Fibroblast of lung (primary cell): ENCODE results near the gene PLCG1. TPM values are rescaled to one million over a fixed set of nuclear protein-coding genes. Genes with fewer than 3 reads are reported as not detected.

Source experiments
- DNase-seq, 2 donors: peaks; one replicate each; pipeline versions ENCODE4 v3.0.0 to v3.0.0-alpha.2; 2010; ENCODE audit warnings: low read depth in 2 of 2
- H2AFZ ChIP-seq: 2 replicates; pipeline ENCODE4 v1.5.1; 2012; ENCODE audit warnings: low read length, control low read depth, inconsistent platforms
- H3K27ac ChIP-seq: 2 replicates; pipeline ENCODE4 v1.5.1; 2011; ENCODE audit warnings: low read length, control low read depth; ENCODE audit not compliant: insufficient read depth
- H3K27me3 ChIP-seq: 2 replicates; pipeline ENCODE4 v1.5.1; 2011; ENCODE audit warnings: mild to moderate bottlenecking, low read length; ENCODE audit not compliant: control insufficient read depth, insufficient read depth
- H3K36me3 ChIP-seq: 2 replicates; pipeline ENCODE4 v1.5.1; 2011; ENCODE audit warnings: low read length; ENCODE audit not compliant: control insufficient read depth, insufficient read depth
- H3K4me1 ChIP-seq: 2 replicates; pipeline ENCODE4 v1.5.1; 2011; ENCODE audit warnings: low read length; ENCODE audit not compliant: control insufficient read depth, insufficient read depth; ENCODE audit errors: extremely low read depth
- H3K4me2 ChIP-seq: 2 replicates; pipeline ENCODE4 v1.5.1; 2011; ENCODE audit warnings: low read length, control low read depth; ENCODE audit not compliant: insufficient read depth; ENCODE audit errors: extremely low read depth
- H3K4me3 ChIP-seq, 4 experiments: fragments of 200-600 bp in 1 of 4; sonication (generic) in 1 of 4; replicated peaks in 1 of 4; 2 replicates each; pipeline ENCODE4 v1.5.1; 2011 to 2016; ENCODE audit warnings: low read length in 4 of 4, low read depth in 3 of 4, mild to moderate bottlenecking in 3 of 4, control low read depth in 2 of 4, inconsistent platforms in 1 of 4, mixed read lengths in 1 of 4; ENCODE audit not compliant: insufficient read depth in 1 of 4; ENCODE audit errors: control extremely low read depth in 1 of 4
- H3K79me2 ChIP-seq: 2 replicates; pipeline ENCODE4 v1.5.1; 2012; ENCODE audit warnings: mild to moderate bottlenecking, low read length, inconsistent platforms; ENCODE audit not compliant: control insufficient read depth, insufficient read depth
- H3K9ac ChIP-seq: 2 replicates; pipeline ENCODE4 v1.5.1; 2011; ENCODE audit warnings: mild to moderate bottlenecking, low read length, control low read depth; ENCODE audit not compliant: insufficient read depth
- H3K9me3 ChIP-seq: 2 replicates; pipeline ENCODE4 v1.5.1; 2012; ENCODE audit warnings: low read depth, low read length; ENCODE audit not compliant: control insufficient read depth, insufficient read depth
- H4K20me1 ChIP-seq: 2 replicates; pipeline ENCODE4 v1.5.1; 2011; ENCODE audit warnings: low read length; ENCODE audit not compliant: control insufficient read depth, insufficient read depth; ENCODE audit errors: extremely low read depth
- CTCF ChIP-seq, 2 donors: IDR thresholded peaks in 1 of 2; conservative IDR thresholded peaks in 1 of 2; 1 replicate in 1 of 2; 2 replicates in 1 of 2; pipeline ENCODE4 v1.5.1; 2011 to 2012; ENCODE audit warnings: low read length in 2 of 2, control low read depth in 1 of 2, inconsistent platforms in 1 of 2, low read depth in 1 of 2, mild to moderate bottlenecking in 1 of 2
- EZH2 ChIP-seq: IDR thresholded peaks from 2 replicates; pipeline ENCODE4 v1.5.1; 2012; ENCODE audit warnings: low read length, control low read depth, mild to moderate bottlenecking; ENCODE audit errors: missing control alignments
- polyA plus RNA-seq, 2 donors: library from polyadenylated mRNA; depleted of rRNA in 1 of 2; stranded (reverse) in 1 of 2; unstranded in 1 of 2; fragments of >200 nt; gene quantifications; 2 replicates each; pipeline ENCODE4 v1.2.1, GENCODE V29; 2011 to 2012; ENCODE audit warnings: missing spikeins in 1 of 2
- total RNA-seq: library from RNA; depleted of rRNA; stranded (reverse); fragments of >200 nt; gene quantifications from 2 replicates; pipeline ENCODE4 v1.2.1, GENCODE V29; 2014

PLCG1 gene
- total and polyA plus RNA-seq, 2 donors (not counting 1 experiment from before 2014, with no cell fraction given), result 24.5 to 86.2 TPM

- Histone ChIP-seq H3K79me2 (peaks cover 8% of the 10 kb centered on the region), H3K9me3 (no peaks in the 10 kb centered on the region)
- TF ChIP-seq EZH2 (no peak), CTCF (conservative IDR thresholded peaks at IDR 0.05 in 1 of 2, IDR thresholded peaks at IDR 0.05 in 1 of 2; ENCODE audit: low read depth in 1 of 2, low read length in 2 of 2) (no peak)
Observed at GRCh38 chr20:41182296-41183212, 45.2 kb downstream of the PLCG1 start.

GRCh38 chr20:41183391-41183790, 46.0 kb downstream of the PLCG1 start:
- no peaks in the 10 kb centered on the region for H3K27me3 ChIP-seq
- peaks cover 3% of the 10 kb centered on the region for H3K4me1 ChIP-seq
- no peak for DNase-seq
- no peak overlapping the region for H3K27ac ChIP-seq
- no peaks in the 10 kb centered on the region for H3K9me3 ChIP-seq
- no peak overlapping the region for H3K4me2 ChIP-seq
- H4K20me1 ChIP-seq, result no peaks in the 10 kb centered on the region
- no peak overlapping the region for H2AFZ ChIP-seq
- H3K36me3 ChIP-seq, result peaks cover 1% of the 10 kb centered on the region
- no peak overlapping the region for H3K4me3 ChIP-seq
- H3K9ac ChIP-seq, result no peak overlapping the region
- TF ChIP-seq EZH2 (no peak), CTCF (conservative IDR thresholded peaks at IDR 0.05 in 1 of 2, IDR thresholded peaks at IDR 0.05 in 1 of 2; ENCODE audit: low read depth in 1 of 2, low read length in 2 of 2) (no peak)
- H3K79me2 ChIP-seq, result peaks cover 8% of the 10 kb centered on the region

More at GRCh38 chr20:41182296-41183212, 45.2 kb downstream of the PLCG1 start:
- DNase-seq, result no peak
- no peaks in the 10 kb centered on the region for H3K27me3 ChIP-seq
- H3K4me2 ChIP-seq, result no peak overlapping the region
- peaks cover 11% of the 10 kb centered on the region for H3K4me1 ChIP-seq
- H4K20me1 ChIP-seq, result no peaks in the 10 kb centered on the region
- H3K27ac ChIP-seq, result no peak overlapping the region
- no peak overlapping the region for H3K4me3 ChIP-seq
- H2AFZ ChIP-seq, result no peak overlapping the region
- H3K9ac ChIP-seq, result no peak overlapping the region
- peaks cover 1% of the 10 kb centered on the region for H3K36me3 ChIP-seq

DNA sequence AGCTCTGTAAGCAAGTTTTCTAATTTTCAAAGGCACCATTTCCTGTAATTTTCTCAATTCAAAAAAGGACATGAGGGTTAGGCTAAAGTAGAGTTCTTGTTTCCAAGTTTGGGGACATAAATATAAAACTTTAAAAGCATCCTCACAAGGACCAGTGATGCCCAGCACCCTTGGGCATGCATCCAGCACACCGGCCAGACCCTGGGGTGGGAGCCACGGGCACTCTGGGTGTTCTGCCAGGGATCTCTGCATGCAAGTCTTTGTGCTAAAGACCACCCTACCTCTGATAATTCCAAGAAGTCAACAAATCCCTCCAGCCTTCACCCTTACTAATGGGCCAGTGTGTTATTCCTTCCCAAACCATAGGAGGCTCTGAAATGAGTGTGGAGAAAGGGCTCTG, 46.5 kb downstream of the PLCG1 start:
- TF ChIP-seq EZH2, result no peak
- no peak for TF ChIP-seq CTCF (conservative IDR thresholded peaks at IDR 0.05 in 1 of 2, IDR thresholded peaks at IDR 0.05 in 1 of 2; ENCODE audit: low read depth in 1 of 2, low read length in 2 of 2)
- Histone ChIP-seq H3K9me3 (no peaks in the 10 kb centered on the region), H3K79me2 (peaks cover 5% of the 10 kb centered on the region)

More for the DNA sequence above, 46.5 kb downstream of the PLCG1 start:
- H3K9ac ChIP-seq, result no peak overlapping the region
- no peak overlapping the region for H3K27ac ChIP-seq
- H3K27me3 ChIP-seq, result no peaks in the 10 kb centered on the region
- H2AFZ ChIP-seq, result no peak overlapping the region
- peaks cover 1% of the 10 kb centered on the region for H3K36me3 ChIP-seq
- peaks cover 1% of the 10 kb centered on the region for H3K4me1 ChIP-seq
- H3K4me2 ChIP-seq, result no peak overlapping the region
- no peak overlapping the region for H3K4me3 ChIP-seq
- no peaks in the 10 kb centered on the region for H4K20me1 ChIP-seq
- DNase-seq, result no peak
